K562 (cell line): ENCODE results near the gene CALY. TPM values are rescaled to one million over a fixed set of nuclear protein-coding genes. Genes with fewer than 3 reads are reported as not detected.
A peak's percentile ranks its signal among the peaks of the same experiment; 100 is the strongest.

Source experiments
- CXXC5 ChIP-seq: fragments of 250-450 bp; sonication (Bioruptor Pico); IDR thresholded peaks from 2 replicates; pipeline ENCODE4 v1.8.0; 2022; ENCODE audit warnings: inconsistent platforms, mild to moderate bottlenecking, moderate library complexity
- ETV1 ChIP-seq: fragments of 450-650 bp; conservative IDR thresholded peaks from 2 replicates; pipeline ENCODE4 v1.6.1; 2016; ENCODE audit warnings: missing genetic modification characterization, control low read depth, low read depth, missing compliant biosample characterization
- HDAC1 ChIP-seq, 2 experiments: fragments of 450-650 bp; IDR thresholded peaks; 2 replicates each; pipeline ENCODE4 v1.6.1; 2016 to 2017; ENCODE audit warnings: inconsistent platforms in 1 of 2, mild to moderate bottlenecking in 1 of 2, moderate library complexity in 1 of 2
- ILF3 ChIP-seq: fragments of 450-650 bp; IDR thresholded peaks from 2 replicates; pipeline ENCODE4 v1.6.1; 2018; ENCODE audit warnings: antibody characterized with exemption, mild to moderate bottlenecking, moderate library complexity, borderline replicate concordance
- MAZ ChIP-seq, 2 experiments: fragments of 450-650 bp in 1 of 2; sonication (generic) in 1 of 2; formaldehyde crosslinking; IDR thresholded peaks in 1 of 2; conservative IDR thresholded peaks in 1 of 2; 2 replicates each; pipeline versions ENCODE4 v1.4.0 to v1.5.0; 2020; ENCODE audit warnings: mild to moderate bottlenecking in 1 of 2, missing genetic modification reagents in 1 of 2
- MTF1 ChIP-seq: fragments of 250-450 bp; sonication (Bioruptor Pico); IDR thresholded peaks from 2 replicates; pipeline ENCODE4 v1.9.0; 2021; ENCODE audit warnings: moderate library complexity, mild to moderate bottlenecking, inconsistent platforms, borderline replicate concordance
- RUNX1 ChIP-seq: sonication (generic); IDR thresholded peaks from 2 replicates; pipeline ENCODE4 v1.6.1; 2016; ENCODE audit warnings: antibody characterized with exemption, low read depth
- SLC30A9 ChIP-seq: fragments of 250-450 bp; sonication (Bioruptor Pico); IDR thresholded peaks from 2 replicates; pipeline ENCODE4 v1.8.0; 2022; ENCODE audit warnings: mild to moderate bottlenecking, moderate library complexity
- TBP ChIP-seq: optimal IDR thresholded peaks from 2 replicates; pipeline ENCODE3; 2011; ENCODE audit warnings: low read depth, low read length, improper control_type of control experiment
- ZFX ChIP-seq: sonication (generic); formaldehyde crosslinking; IDR thresholded peaks from 2 replicates; pipeline ENCODE4 v1.8.0; 2022; ENCODE audit warnings: mild to moderate bottlenecking, missing genetic modification reagents, moderate library complexity
- ZNF224 ChIP-seq: sonication (generic); formaldehyde crosslinking; IDR thresholded peaks from 2 replicates; pipeline ENCODE4 v1.8.0; 2022; ENCODE audit warnings: mild to moderate bottlenecking, missing genetic modification reagents
- polyA plus RNA-seq, 8 experiments: library from polyadenylated mRNA; depleted of rRNA in 4 of 8; stranded (reverse) in 5 of 8; unstranded in 3 of 8; fragments of >200 nt; fragmentation: Nextera tagmentation in 2 of 8; fragmentation: Illumina TruSeq in 1 of 8; extraction: Ambion mirVana in 2 of 8; extraction: Trizol in 1 of 8; gene quantifications; 2 replicates each; pipeline versions ENCODE4 v1.2.1 to v1.2.3, GENCODE V29; 2011 to 2014; ENCODE audit warnings: inconsistent platforms in 1 of 8, missing spikeins in 1 of 8
- total RNA-seq, 7 experiments: library from RNA; depleted of rRNA in 6 of 7; stranded (reverse); fragments of >200 nt in 6 of 7; fragmentation: Illumina TruSeq in 2 of 7; extraction: Trizol in 2 of 7; gene quantifications; 2 replicates each; pipeline versions ENCODE4 v1.2.1 to v1.2.3, GENCODE V29; 2011 to 2021; ENCODE audit warnings: low replicate concordance in 1 of 7
- TF ChIP-seq, protein P1 (sequence below), 3 experiments: IDR thresholded peaks in 2 of 3; conservative IDR thresholded peaks in 1 of 3; 2 replicates each; pipeline ENCODE4 v1.5.1; 2011 to 2012; ENCODE audit warnings: low read length in 3 of 3, mild to moderate bottlenecking in 3 of 3, control low read depth in 2 of 3, improper control_type of control experiment in 1 of 3, inconsistent platforms in 1 of 3, low read depth in 1 of 3, mixed read lengths in 1 of 3, moderate library complexity in 1 of 3; ENCODE audit not compliant: insufficient read depth in 2 of 3
- TF ChIP-seq, protein P2 (sequence below): fragments of 450-650 bp; IDR thresholded peaks from 2 replicates; pipeline ENCODE4 v1.6.1; 2018; ENCODE audit not compliant: partially characterized antibody
- TF ChIP-seq, protein P3 (sequence below): fragments of 200-800 bp; sonication (Bioruptor generic); IDR thresholded peaks from 2 replicates; pipeline ENCODE4 v1.6.1; 2017; ENCODE audit warnings: missing genetic modification characterization, missing compliant biosample characterization

The CALY gene
- total and polyA plus RNA-seq, 9 of the 15 experiments (the other 6 are each of a cell fraction or from before 2014, with no cell fraction given), result not detected

DNA sequence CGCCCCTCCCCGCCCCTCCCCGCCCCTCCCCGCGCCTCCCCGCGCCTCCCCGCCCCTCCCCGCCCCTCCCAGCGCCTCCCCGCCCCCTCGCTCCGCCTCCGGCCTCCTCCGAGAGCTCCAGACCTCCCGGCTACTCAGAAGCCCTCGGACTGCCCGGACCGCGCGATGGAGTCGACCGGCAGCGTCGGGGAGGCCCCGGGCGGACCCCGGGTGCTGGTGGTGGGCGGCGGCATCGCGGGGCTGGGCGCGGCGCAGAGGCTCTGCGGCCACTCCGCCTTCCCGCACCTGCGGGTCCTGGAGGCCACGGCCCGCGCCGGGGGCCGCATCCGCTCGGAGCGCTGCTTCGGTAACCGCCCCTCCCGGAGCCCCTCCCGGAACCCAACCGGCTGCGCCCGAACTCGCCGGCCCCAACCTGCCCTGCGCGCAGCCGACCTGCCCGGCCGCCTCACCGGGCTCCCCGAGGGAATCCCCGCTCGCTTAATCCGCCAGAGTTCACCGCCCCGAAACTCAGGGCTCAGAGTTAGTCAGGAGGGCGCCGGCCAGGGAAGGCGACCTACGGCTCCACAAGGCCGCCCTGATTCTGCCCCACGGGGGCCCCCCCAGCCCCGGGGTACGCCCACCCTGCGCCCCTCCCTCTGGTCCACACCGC lies 42.6 kb upstream of the CALY start, which contains the start of gene PAOX (continued):
- TF ChIP-seq, protein P1, sequence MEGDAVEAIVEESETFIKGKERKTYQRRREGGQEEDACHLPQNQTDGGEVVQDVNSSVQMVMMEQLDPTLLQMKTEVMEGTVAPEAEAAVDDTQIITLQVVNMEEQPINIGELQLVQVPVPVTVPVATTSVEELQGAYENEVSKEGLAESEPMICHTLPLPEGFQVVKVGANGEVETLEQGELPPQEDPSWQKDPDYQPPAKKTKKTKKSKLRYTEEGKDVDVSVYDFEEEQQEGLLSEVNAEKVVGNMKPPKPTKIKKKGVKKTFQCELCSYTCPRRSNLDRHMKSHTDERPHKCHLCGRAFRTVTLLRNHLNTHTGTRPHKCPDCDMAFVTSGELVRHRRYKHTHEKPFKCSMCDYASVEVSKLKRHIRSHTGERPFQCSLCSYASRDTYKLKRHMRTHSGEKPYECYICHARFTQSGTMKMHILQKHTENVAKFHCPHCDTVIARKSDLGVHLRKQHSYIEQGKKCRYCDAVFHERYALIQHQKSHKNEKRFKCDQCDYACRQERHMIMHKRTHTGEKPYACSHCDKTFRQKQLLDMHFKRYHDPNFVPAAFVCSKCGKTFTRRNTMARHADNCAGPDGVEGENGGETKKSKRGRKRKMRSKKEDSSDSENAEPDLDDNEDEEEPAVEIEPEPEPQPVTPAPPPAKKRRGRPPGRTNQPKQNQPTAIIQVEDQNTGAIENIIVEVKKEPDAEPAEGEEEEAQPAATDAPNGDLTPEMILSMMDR (IDR thresholded peaks at IDR 0.05 in 2 of 3, conservative IDR thresholded peaks at IDR 0.05 in 1 of 3; ENCODE audit: insufficient read depth in 2 of 3, low read depth in 1 of 3, low read length in 3 of 3), result no peak
- no peak for TF ChIP-seq HDAC1 (IDR thresholded peaks at IDR 0.05)
- TF ChIP-seq ZNF224 (CRISPR knock-in tag), result no peak
- TF ChIP-seq CXXC5 (CRISPR knock-in tag), result peak; percentile 5; the same call in 1 of the 2 replicates
- no peak for TF ChIP-seq SLC30A9 (CRISPR knock-in tag)
- peak; percentile 58 for TF ChIP-seq ZFX
- no peak for TF ChIP-seq MTF1 (CRISPR knock-in tag)
- TF ChIP-seq, protein P2, sequence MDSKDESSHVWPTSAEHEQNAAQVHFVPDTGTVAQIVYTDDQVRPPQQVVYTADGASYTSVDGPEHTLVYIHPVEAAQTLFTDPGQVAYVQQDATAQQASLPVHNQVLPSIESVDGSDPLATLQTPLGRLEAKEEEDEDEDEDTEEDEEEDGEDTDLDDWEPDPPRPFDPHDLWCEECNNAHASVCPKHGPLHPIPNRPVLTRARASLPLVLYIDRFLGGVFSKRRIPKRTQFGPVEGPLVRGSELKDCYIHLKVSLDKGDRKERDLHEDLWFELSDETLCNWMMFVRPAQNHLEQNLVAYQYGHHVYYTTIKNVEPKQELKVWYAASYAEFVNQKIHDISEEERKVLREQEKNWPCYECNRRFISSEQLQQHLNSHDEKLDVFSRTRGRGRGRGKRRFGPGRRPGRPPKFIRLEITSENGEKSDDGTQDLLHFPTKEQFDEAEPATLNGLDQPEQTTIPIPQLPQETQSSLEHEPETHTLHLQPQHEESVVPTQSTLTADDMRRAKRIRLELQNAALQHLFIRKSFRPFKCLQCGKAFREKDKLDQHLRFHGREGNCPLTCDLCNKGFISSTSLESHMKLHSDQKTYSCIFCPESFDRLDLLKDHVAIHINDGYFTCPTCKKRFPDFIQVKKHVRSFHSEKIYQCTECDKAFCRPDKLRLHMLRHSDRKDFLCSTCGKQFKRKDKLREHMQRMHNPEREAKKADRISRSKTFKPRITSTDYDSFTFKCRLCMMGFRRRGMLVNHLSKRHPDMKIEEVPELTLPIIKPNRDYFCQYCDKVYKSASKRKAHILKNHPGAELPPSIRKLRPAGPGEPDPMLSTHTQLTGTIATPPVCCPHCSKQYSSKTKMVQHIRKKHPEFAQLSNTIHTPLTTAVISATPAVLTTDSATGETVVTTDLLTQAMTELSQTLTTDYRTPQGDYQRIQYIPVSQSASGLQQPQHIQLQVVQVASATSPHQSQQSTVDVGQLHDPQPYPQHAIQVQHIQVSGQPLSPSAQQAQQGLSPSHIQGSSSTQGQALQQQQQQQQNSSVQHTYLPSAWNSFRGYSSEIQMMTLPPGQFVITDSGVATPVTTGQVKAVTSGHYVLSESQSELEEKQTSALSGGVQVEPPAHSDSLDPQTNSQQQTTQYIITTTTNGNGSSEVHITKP, result no peak
- peak; percentile 11 for TF ChIP-seq TBP
- no peak for TF ChIP-seq ETV1
- peak; percentile 3 to 20; a peak in 1 of 4 replicates for TF ChIP-seq MAZ (CRISPR knock-in tag; conservative IDR thresholded peaks at IDR 0.05 in 1 of 2, IDR thresholded peaks at IDR 0.05 in 1 of 2)
- no peak for TF ChIP-seq ILF3
- TF ChIP-seq, protein P3, sequence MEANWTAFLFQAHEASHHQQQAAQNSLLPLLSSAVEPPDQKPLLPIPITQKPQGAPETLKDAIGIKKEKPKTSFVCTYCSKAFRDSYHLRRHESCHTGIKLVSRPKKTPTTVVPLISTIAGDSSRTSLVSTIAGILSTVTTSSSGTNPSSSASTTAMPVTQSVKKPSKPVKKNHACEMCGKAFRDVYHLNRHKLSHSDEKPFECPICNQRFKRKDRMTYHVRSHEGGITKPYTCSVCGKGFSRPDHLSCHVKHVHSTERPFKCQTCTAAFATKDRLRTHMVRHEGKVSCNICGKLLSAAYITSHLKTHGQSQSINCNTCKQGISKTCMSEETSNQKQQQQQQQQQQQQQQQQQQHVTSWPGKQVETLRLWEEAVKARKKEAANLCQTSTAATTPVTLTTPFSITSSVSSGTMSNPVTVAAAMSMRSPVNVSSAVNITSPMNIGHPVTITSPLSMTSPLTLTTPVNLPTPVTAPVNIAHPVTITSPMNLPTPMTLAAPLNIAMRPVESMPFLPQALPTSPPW (CRISPR knock-in tag), result peak; percentile 88
- TF ChIP-seq RUNX1, result no peak
